HEK293 (cell line): ENCODE data around the gene S100A12.

Experiments used
- CTCF ChIA-PET: fragments of 350-600 bp; formaldehyde crosslinking; extraction: SDS; loops from one replicate; lab custom pipeline; 2021; ENCODE audit warnings: antibody characterized with exemption; lab: Yijun Ruan, JAX
- POLR2A ChIA-PET: fragments of 300-600 bp; formaldehyde crosslinking; extraction: SDS; loops from one replicate; lab custom pipeline; 2020; ENCODE audit warnings: antibody characterized with exemption, inconsistent platforms; lab: Yijun Ruan, JAX
- H3K27ac ChIP-seq: fragments of 200-500 bp; sonication (Bioruptor generic); 2 replicates; pipeline ENCODE4 v1.5.1; 2014; ENCODE audit warnings: low read depth, low read length, control low read depth, inconsistent platforms; ENCODE audit errors: extremely low read depth
- H3K36me3 ChIP-seq, 2 experiments: fragments of 200-500 bp in 1 of 2; sonication (Bioruptor generic) in 1 of 2; 1 replicate in 1 of 2; 2 replicates in 1 of 2; pipeline ENCODE4 v1.5.1; 2014 to 2017; ENCODE audit warnings: inconsistent platforms in 2 of 2, low read length in 2 of 2; ENCODE audit not compliant: control insufficient read depth in 2 of 2, insufficient read depth in 1 of 2
- H3K4me1 ChIP-seq: fragments of 200-500 bp; sonication (Bioruptor generic); 2 replicates; pipeline ENCODE4 v1.5.1; 2014; ENCODE audit warnings: mild to moderate bottlenecking, low read length, inconsistent platforms; ENCODE audit not compliant: control insufficient read depth, insufficient read depth
- H3K4me3 ChIP-seq: 2 replicates; pipeline ENCODE4 v1.5.1; 2011; ENCODE audit warnings: low read depth, mild to moderate bottlenecking, control low read depth, low read length, moderate library complexity
- H3K9me3 ChIP-seq: fragments of 200-500 bp; sonication (Bioruptor generic); 2 replicates; pipeline ENCODE4 v1.5.1; 2014; ENCODE audit warnings: low read depth, low read length, inconsistent platforms; ENCODE audit not compliant: control insufficient read depth, insufficient read depth
- GLIS2 ChIP-seq: fragments of 450-650 bp; formaldehyde crosslinking; IDR thresholded peaks from 2 replicates; pipeline ENCODE4 v1.5.1; 2016; ENCODE audit warnings: missing biosample characterization, missing genetic modification characterization
- HOXD13 ChIP-seq: sonication (generic); formaldehyde crosslinking; IDR thresholded peaks from 2 replicates; pipeline ENCODE4 v1.8.0; 2022; ENCODE audit warnings: missing genetic modification reagents, borderline replicate concordance
- KLF16 ChIP-seq: fragments of 450-650 bp; formaldehyde crosslinking; IDR thresholded peaks from 2 replicates; pipeline ENCODE4 v1.5.1; 2017; ENCODE audit warnings: missing biosample characterization, missing genetic modification characterization
- KLF17 ChIP-seq: fragments of 450-650 bp; formaldehyde crosslinking; IDR thresholded peaks from 2 replicates; pipeline ENCODE4 v1.5.1; 2016; ENCODE audit warnings: missing biosample characterization, missing genetic modification characterization
- KLF7 ChIP-seq: fragments of 450-650 bp; formaldehyde crosslinking; IDR thresholded peaks from 2 replicates; pipeline ENCODE4 v1.5.1; 2016; ENCODE audit warnings: missing biosample characterization, missing genetic modification characterization, borderline replicate concordance
- KLF8 ChIP-seq: fragments of 450-650 bp; formaldehyde crosslinking; IDR thresholded peaks from 2 replicates; pipeline ENCODE4 v1.5.1; 2016; ENCODE audit warnings: missing biosample characterization, missing genetic modification characterization
- OVOL3 ChIP-seq: fragments of 450-650 bp; formaldehyde crosslinking; IDR thresholded peaks from 2 replicates; pipeline ENCODE4 v1.5.1; 2016; ENCODE audit warnings: missing biosample characterization, missing genetic modification characterization
- SP7 ChIP-seq: fragments of 450-650 bp; formaldehyde crosslinking; IDR thresholded peaks from 2 replicates; pipeline ENCODE4 v1.5.1; 2016; ENCODE audit warnings: missing biosample characterization, missing genetic modification characterization
- ZBTB10 ChIP-seq: fragments of 450-650 bp; formaldehyde crosslinking; IDR thresholded peaks from 2 replicates; pipeline ENCODE4 v1.5.1; 2016; ENCODE audit warnings: missing biosample characterization, missing genetic modification characterization
- ZFP37 ChIP-seq: fragments of 450-650 bp; formaldehyde crosslinking; IDR thresholded peaks from 2 replicates; pipeline ENCODE4 v1.5.1; 2016; ENCODE audit warnings: missing biosample characterization, missing genetic modification characterization
- ZNF112 ChIP-seq: fragments of 450-650 bp; formaldehyde crosslinking; IDR thresholded peaks from 2 replicates; pipeline ENCODE4 v1.5.0; 2017; ENCODE audit warnings: missing biosample characterization, missing genetic modification characterization
- ZNF132 ChIP-seq: fragments of 450-650 bp; formaldehyde crosslinking; IDR thresholded peaks from 2 replicates; pipeline ENCODE4 v1.5.1; 2017; ENCODE audit warnings: missing biosample characterization, missing genetic modification characterization, borderline replicate concordance
- ZNF138 ChIP-seq: fragments of 450-650 bp; formaldehyde crosslinking; IDR thresholded peaks from 2 replicates; pipeline ENCODE4 v1.5.1; 2016; ENCODE audit warnings: missing biosample characterization, missing genetic modification characterization, borderline replicate concordance
- ZNF335 ChIP-seq: fragments of 450-650 bp; formaldehyde crosslinking; conservative IDR thresholded peaks from 2 replicates; pipeline ENCODE4 v1.5.1; 2016; ENCODE audit warnings: missing biosample characterization, missing genetic modification characterization
- ZNF510 ChIP-seq: fragments of 450-650 bp; formaldehyde crosslinking; IDR thresholded peaks from 2 replicates; pipeline ENCODE4 v1.5.1; 2018; ENCODE audit warnings: mild to moderate bottlenecking, missing genetic modification characterization, missing biosample characterization; ENCODE audit not compliant: insufficient replicate concordance
- ZNF521 ChIP-seq: fragments of 450-650 bp; formaldehyde crosslinking; IDR thresholded peaks from 2 replicates; pipeline ENCODE4 v1.5.1; 2017; ENCODE audit warnings: missing biosample characterization, mild to moderate bottlenecking, missing genetic modification characterization
- ZNF580 ChIP-seq: fragments of 450-650 bp; formaldehyde crosslinking; IDR thresholded peaks from 2 replicates; pipeline ENCODE4 v1.5.1; 2016; ENCODE audit warnings: missing biosample characterization, missing genetic modification characterization
- ZNF626 ChIP-seq: fragments of 450-650 bp; sonication (Bioruptor Pico); formaldehyde crosslinking; IDR thresholded peaks from 2 replicates; pipeline ENCODE4 v1.5.1; 2018; ENCODE audit warnings: missing biosample characterization, missing genetic modification characterization, inconsistent platforms
- ZNF629 ChIP-seq: fragments of 450-650 bp; formaldehyde crosslinking; IDR thresholded peaks from 2 replicates; pipeline ENCODE4 v1.5.1; 2017; ENCODE audit warnings: missing biosample characterization, missing genetic modification characterization
- ZNF645 ChIP-seq: fragments of 450-650 bp; formaldehyde crosslinking; IDR thresholded peaks from 2 replicates; pipeline ENCODE4; 2016; ENCODE audit warnings: missing biosample characterization, missing genetic modification characterization
- ZNF664 ChIP-seq: fragments of 450-650 bp; formaldehyde crosslinking; IDR thresholded peaks from 2 replicates; pipeline ENCODE4 v1.5.1; 2016; ENCODE audit warnings: missing biosample characterization, missing genetic modification characterization
- ZNF701 ChIP-seq: fragments of 450-650 bp; formaldehyde crosslinking; IDR thresholded peaks from 2 replicates; pipeline ENCODE4 v1.5.1; 2016; ENCODE audit warnings: missing biosample characterization, missing genetic modification characterization
- ZNF747 ChIP-seq: fragments of 450-650 bp; formaldehyde crosslinking; IDR thresholded peaks from 2 replicates; pipeline ENCODE4 v1.5.1; 2016; ENCODE audit warnings: missing biosample characterization, missing genetic modification characterization
- ZNF76 ChIP-seq: fragments of 450-650 bp; formaldehyde crosslinking; IDR thresholded peaks from 2 replicates; pipeline ENCODE4; 2016; ENCODE audit warnings: low read depth, missing biosample characterization, missing genetic modification characterization, borderline replicate concordance
- ZSCAN5A ChIP-seq: fragments of 450-650 bp; formaldehyde crosslinking; IDR thresholded peaks from 2 replicates; pipeline ENCODE4 v1.5.1; 2016; ENCODE audit warnings: missing biosample characterization, missing genetic modification characterization
- TF ChIP-seq, protein P1 (sequence below): fragments of 450-650 bp; formaldehyde crosslinking; optimal IDR thresholded peaks from 2 replicates; pipeline ENCODE3; 2016; ENCODE audit warnings: missing biosample characterization, mild to moderate bottlenecking, missing genetic modification characterization
- TF ChIP-seq, protein P2 (sequence below): fragments of 450-650 bp; formaldehyde crosslinking; IDR thresholded peaks from 2 replicates; pipeline ENCODE4 v1.5.1; 2016; ENCODE audit warnings: missing biosample characterization, missing genetic modification characterization
- TF ChIP-seq, protein P3 (sequence below): sonication (generic); formaldehyde crosslinking; IDR thresholded peaks from 2 replicates; pipeline ENCODE4 v1.8.1; 2022; ENCODE audit warnings: mild to moderate bottlenecking, moderate library complexity, missing genetic modification reagents

The S100A12 gene

DNA sequence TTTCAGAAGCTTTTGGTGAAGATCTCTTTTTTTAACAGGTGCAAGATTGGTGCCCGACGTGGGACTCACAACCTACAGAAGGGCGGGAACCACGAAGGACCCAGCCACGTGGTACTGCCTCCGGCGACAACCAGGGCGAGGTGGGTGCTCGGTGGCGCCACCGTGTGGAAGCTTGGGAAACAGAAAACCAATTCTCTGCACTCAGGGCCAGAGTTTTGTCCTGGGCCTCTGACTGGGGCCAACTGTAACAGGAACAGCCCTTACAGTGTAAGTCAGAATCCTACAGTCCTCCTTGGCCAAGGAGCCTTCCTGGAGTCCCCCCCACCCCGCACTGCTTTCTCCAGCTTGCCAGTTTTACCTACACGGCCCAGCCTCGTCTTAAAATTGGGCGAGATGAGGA lies 29.3 kb upstream of the S100A12 start:
- POLR2A ChIA-PET: no interaction called here
- Histone ChIP-seq H3K36me3 (no peaks in the 10 kb centered on the region), H3K9me3 (no peaks in the 10 kb centered on the region), H3K4me3 (no peak overlapping the region), H3K4me1 (no peaks in the 10 kb centered on the region), H3K27ac (no peak overlapping the region)
- CTCF ChIA-PET: interaction anchor here (0.7 to 1.3 kb wide), 4 partner anchors 49 to 964 kb away, joined by 3 to 6 read pairs (median 4); no protein-coding TSS in a partner anchor
- TF ChIP-seq ZNF335: 0 out of 2 replicates have a peak, but pooled peaks have one; percentile 19
- no peak for TF ChIP-seq ZNF747 (tag by site-specific recombination)
- TF ChIP-seq ZNF510: no peak
- TF ChIP-seq ZNF645: no peak
- TF ChIP-seq ZFP37 (tag by site-specific recombination): no peak
- no peak for TF ChIP-seq HOXD13 (CRISPR knock-in tag)
- no peak for TF ChIP-seq KLF8 (tag by site-specific recombination)
- no peak for TF ChIP-seq KLF17 (tag by site-specific recombination)
- no peak for TF ChIP-seq GLIS2 (tag by site-specific recombination)
- TF ChIP-seq ZSCAN5A (tag by site-specific recombination): no peak
- TF ChIP-seq, protein P1, sequence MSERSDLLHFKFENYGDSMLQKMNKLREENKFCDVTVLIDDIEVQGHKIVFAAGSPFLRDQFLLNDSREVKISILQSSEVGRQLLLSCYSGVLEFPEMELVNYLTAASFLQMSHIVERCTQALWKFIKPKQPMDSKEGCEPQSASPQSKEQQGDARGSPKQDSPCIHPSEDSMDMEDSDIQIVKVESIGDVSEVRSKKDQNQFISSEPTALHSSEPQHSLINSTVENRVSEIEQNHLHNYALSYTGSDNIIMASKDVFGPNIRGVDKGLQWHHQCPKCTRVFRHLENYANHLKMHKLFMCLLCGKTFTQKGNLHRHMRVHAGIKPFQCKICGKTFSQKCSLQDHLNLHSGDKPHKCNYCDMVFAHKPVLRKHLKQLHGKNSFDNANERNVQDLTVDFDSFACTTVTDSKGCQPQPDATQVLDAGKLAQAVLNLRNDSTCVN (tag by site-specific recombination): no peak
- no peak for TF ChIP-seq ZNF76 (tag by site-specific recombination)
- TF ChIP-seq ZNF580 (tag by site-specific recombination): 0 out of 2 replicates have a peak, but pooled peaks have one; percentile 25
- no peak for TF ChIP-seq SP7 (tag by site-specific recombination)
- TF ChIP-seq ZNF132 (tag by site-specific recombination): no peak
- no peak for TF ChIP-seq ZNF701
- TF ChIP-seq ZNF138 (tag by site-specific recombination): no peak
- no peak for TF ChIP-seq ZNF626
- no peak for TF ChIP-seq ZBTB10 (tag by site-specific recombination)
- no peak for TF ChIP-seq OVOL3 (tag by site-specific recombination)
- TF ChIP-seq ZNF664 (tag by site-specific recombination): no peak
- no peak for TF ChIP-seq ZNF521 (tag by site-specific recombination)
- TF ChIP-seq KLF7: no peak
- TF ChIP-seq, protein P2, sequence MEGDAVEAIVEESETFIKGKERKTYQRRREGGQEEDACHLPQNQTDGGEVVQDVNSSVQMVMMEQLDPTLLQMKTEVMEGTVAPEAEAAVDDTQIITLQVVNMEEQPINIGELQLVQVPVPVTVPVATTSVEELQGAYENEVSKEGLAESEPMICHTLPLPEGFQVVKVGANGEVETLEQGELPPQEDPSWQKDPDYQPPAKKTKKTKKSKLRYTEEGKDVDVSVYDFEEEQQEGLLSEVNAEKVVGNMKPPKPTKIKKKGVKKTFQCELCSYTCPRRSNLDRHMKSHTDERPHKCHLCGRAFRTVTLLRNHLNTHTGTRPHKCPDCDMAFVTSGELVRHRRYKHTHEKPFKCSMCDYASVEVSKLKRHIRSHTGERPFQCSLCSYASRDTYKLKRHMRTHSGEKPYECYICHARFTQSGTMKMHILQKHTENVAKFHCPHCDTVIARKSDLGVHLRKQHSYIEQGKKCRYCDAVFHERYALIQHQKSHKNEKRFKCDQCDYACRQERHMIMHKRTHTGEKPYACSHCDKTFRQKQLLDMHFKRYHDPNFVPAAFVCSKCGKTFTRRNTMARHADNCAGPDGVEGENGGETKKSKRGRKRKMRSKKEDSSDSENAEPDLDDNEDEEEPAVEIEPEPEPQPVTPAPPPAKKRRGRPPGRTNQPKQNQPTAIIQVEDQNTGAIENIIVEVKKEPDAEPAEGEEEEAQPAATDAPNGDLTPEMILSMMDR (tag by site-specific recombination): 0 out of 2 replicates have a peak, but pooled peaks have one; percentile 11
- no peak for TF ChIP-seq KLF16 (tag by site-specific recombination)
- TF ChIP-seq, protein P3, sequence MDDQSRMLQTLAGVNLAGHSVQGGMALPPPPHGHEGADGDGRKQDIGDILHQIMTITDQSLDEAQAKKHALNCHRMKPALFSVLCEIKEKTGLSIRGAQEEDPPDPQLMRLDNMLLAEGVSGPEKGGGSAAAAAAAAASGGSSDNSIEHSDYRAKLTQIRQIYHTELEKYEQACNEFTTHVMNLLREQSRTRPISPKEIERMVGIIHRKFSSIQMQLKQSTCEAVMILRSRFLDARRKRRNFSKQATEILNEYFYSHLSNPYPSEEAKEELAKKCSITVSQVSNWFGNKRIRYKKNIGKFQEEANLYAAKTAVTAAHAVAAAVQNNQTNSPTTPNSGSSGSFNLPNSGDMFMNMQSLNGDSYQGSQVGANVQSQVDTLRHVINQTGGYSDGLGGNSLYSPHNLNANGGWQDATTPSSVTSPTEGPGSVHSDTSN: no peak
- TF ChIP-seq ZNF629: no peak
- TF ChIP-seq ZNF112: no peak
